T-cell (primary cell): ENCODE data around the gene NPEPL1. TPM values are rescaled to one million over a fixed set of nuclear protein-coding genes. Genes with fewer than 3 reads are reported as not detected.

Experiments
- ATAC-seq, 4 experiments: fragments of 200-7000 bp in 3 of 4; fragments of 150-1000 bp in 1 of 4; cut with Tn5 transposase; replicated peaks in 1 of 4; 1 replicate in 3 of 4; 2 replicates in 1 of 4; pipeline ENCODE4 v1.10.0; 2021; ENCODE audit warnings: moderate library complexity in 3 of 4, mild to moderate bottlenecking in 2 of 4, moderate number of reproducible peaks in 1 of 4
- CTCF ChIA-PET, 2 donors: fragments of 300-600 bp; sonication (Branson Sonifier 250); formaldehyde crosslinking; loops; one replicate each; lab custom pipeline; 2022; ENCODE audit warnings: antibody characterized with exemption in 2 of 2; lab: Charles Lee
- POLR2A ChIA-PET, 2 donors: fragments of 300-600 bp; sonication (Branson Sonifier 250); formaldehyde crosslinking; loops; one replicate each; lab custom pipeline; 2022; ENCODE audit warnings: antibody characterized with exemption in 2 of 2; lab: Charles Lee
- DNase-seq, 35 experiments: peaks; one replicate each; pipeline versions ENCODE4 v3.0.0 to v3.0.0-alpha.2; 2013 to 2023
- H3K27ac ChIP-seq: one replicate; pipeline ENCODE4 v1.5.1; 2013; ENCODE audit warnings: low read length
- H3K27me3 ChIP-seq, 2 experiments: replicated peaks in 1 of 2; 1 replicate in 1 of 2; 2 replicates in 1 of 2; pipeline versions ENCODE4 v1.6.1 to v1.7.0; 2013; ENCODE audit warnings: low read length in 1 of 2, mixed read lengths in 1 of 2; ENCODE audit not compliant: control insufficient read depth in 2 of 2, insufficient read depth in 2 of 2; ENCODE audit errors: extremely low read depth in 1 of 2
- H3K36me3 ChIP-seq, 2 donors: 1 replicate in 1 of 2; 2 replicates in 1 of 2; pipeline versions ENCODE4 v1.6.1 to v1.7.0; 2013; ENCODE audit warnings: low read length in 1 of 2; ENCODE audit not compliant: control insufficient read depth in 2 of 2, insufficient read depth in 1 of 2; ENCODE audit errors: extremely low read depth in 1 of 2
- H3K4me1 ChIP-seq, 2 experiments: 1 replicate in 1 of 2; 2 replicates in 1 of 2; pipeline versions ENCODE4 v1.6.1 to v1.7.0; 2013; ENCODE audit warnings: low read length in 2 of 2, mixed read lengths in 1 of 2; ENCODE audit not compliant: insufficient read depth in 2 of 2, control insufficient read depth in 1 of 2; ENCODE audit errors: extremely low read depth in 1 of 2
- H3K4me3 ChIP-seq, 2 donors: 1 replicate in 1 of 2; 2 replicates in 1 of 2; pipeline versions ENCODE4 v1.5.1 to v1.7.0; 2013; ENCODE audit warnings: mild to moderate bottlenecking in 2 of 2, low read length in 1 of 2, moderate library complexity in 1 of 2; ENCODE audit not compliant: control insufficient read depth in 1 of 2; ENCODE audit errors: extremely low read depth in 1 of 2
- H3K9me3 ChIP-seq: 2 replicates; pipeline ENCODE4 v1.7.0; 2013
- H3K27ac Mint-ChIP-seq, 2 donors: one replicate each; pipeline ENCODE4 v1.8.0; 2020 to 2021; ENCODE audit warnings: mild to moderate bottlenecking in 2 of 2, mixed read lengths in 2 of 2
- H3K27me3 Mint-ChIP-seq, 2 donors: one replicate each; pipeline ENCODE4 v1.8.0; 2021 to 2022; ENCODE audit warnings: mixed read lengths in 2 of 2
- H3K36me3 Mint-ChIP-seq: one replicate; pipeline ENCODE4 v1.8.0; 2021; ENCODE audit warnings: mixed read lengths
- H3K4me1 Mint-ChIP-seq, 3 donors: one replicate each; pipeline ENCODE4 v1.8.0; 2020 to 2022; ENCODE audit warnings: mixed read lengths in 3 of 3, mild to moderate bottlenecking in 1 of 3
- H3K4me3 Mint-ChIP-seq, 3 donors: one replicate each; pipeline ENCODE4 v1.8.0; 2020 to 2022; ENCODE audit warnings: mild to moderate bottlenecking in 3 of 3, mixed read lengths in 3 of 3, moderate library complexity in 3 of 3
- H3K9me3 Mint-ChIP-seq, 3 donors: one replicate each; pipeline ENCODE4 v1.8.0; 2020 to 2022; ENCODE audit warnings: mixed read lengths in 3 of 3
- WGBS: methylation state at CpG from one replicate; pipeline ENCODE4 v1.1.5; 2013; ENCODE audit warnings: missing lambda C conversion rate; ENCODE audit not compliant: insufficient coverage; 5-methylcytosine and 5-hydroxymethylcytosine counted together
- total RNA-seq, 35 experiments: library from RNA in 6 of 35; stranded (reverse) in 6 of 35; fragments of 120-200 nt in 1 of 35; gene quantifications; one replicate each; pipeline versions ENCODE4 v1.2.1 to v1.2.4 and lab custom pipeline; 2013 to 2026

NPEPL1 gene
- total RNA-seq, 5 donors from 2014 or later (not counting 1 experiment from before 2014, with no cell fraction given) = 49.6 to 79.0 (median 69.3) TPM

DNA sequence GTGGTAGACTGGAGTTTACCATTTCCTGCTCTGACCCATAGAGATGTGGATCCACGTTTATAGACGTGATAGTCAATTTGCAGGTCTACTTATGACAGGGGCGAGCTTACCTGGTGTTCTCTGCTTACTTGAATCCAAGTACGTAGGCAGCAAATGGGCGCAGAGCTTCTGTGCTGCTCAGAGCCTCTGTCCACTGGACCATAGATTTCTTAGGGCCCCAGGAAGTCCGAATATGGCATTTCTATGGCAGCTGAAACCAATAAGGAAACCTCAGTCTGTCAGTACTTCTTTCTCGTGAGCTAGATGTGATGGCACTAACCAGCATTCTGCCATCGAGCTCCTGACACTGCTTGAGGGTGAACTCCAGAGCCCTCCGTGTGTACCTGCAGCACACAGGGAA is 19.5 kb upstream of the NPEPL1 start:
- H3K36me3 ChIP-seq = peaks cover 14 to 78% of the 10 kb centered on the region in 2 donors
- H3K27ac Mint-ChIP-seq = no peak overlapping the region

DNA sequence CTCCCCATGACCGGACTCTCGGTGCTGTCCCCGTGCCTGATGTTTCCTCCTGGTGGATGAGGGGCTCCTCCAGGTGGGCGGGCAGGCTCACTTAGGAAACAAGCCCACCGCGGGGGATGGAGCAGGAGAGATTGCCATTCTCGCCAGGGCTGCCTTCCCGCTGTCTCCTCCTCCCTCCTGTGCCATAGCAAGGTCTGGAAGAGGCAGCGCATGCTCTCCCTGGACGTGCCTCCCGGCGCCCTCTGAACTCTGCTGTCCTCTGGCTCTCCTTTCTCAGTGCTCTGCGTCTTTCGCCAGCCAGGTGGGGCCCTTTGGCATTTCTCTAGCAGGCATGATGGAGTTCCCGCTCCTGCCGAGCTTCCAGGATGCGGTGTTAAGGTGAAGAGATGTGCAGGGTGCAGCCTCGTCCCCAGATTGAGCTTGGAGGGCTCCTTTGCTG is 17.4 kb upstream of the NPEPL1 start:
- Mint-ChIP-seq H3K27me3 (no peaks in the 10 kb centered on the region), H3K36me3 (peaks cover 55% of the 10 kb centered on the region), H3K4me1 (peaks cover 0 to 7% (median 4%) of the 10 kb centered on the region in 3 donors), H3K27ac (no peak overlapping the region), H3K4me3 (no peak overlapping the region), H3K9me3 (no peaks in the 10 kb centered on the region)
- H3K9me3 ChIP-seq = no peaks in the 10 kb centered on the region
- ChIA-PET POLR2A (no interaction called here), CTCF (interaction anchor here in 1 of 2 donors (0.6 kb wide), 1 partner anchor 19 kb away, joined by 4 read pairs; no protein-coding TSS in a partner anchor)
- H3K27me3 ChIP-seq = no peaks in the 10 kb centered on the region
- no peak for ATAC-seq
- no peaks in the 10 kb centered on the region for H3K4me1 ChIP-seq
- peaks cover 5 to 71% of the 10 kb centered on the region in 2 donors for H3K36me3 ChIP-seq
- no peak overlapping the region for H3K27ac ChIP-seq
- DNase-seq = no peak
- WGBS = 97% methylated on average over 18 of the region's 18 CpGs
- H3K4me3 ChIP-seq = no peak overlapping the region

More for the DNA sequence above, 19.5 kb upstream of the NPEPL1 start:
- H3K27ac ChIP-seq = no peak overlapping the region
- H3K9me3 ChIP-seq = no peaks in the 10 kb centered on the region
- Mint-ChIP-seq H3K4me3 (no peak overlapping the region), H3K9me3 (no peaks in the 10 kb centered on the region), H3K27me3 (no peaks in the 10 kb centered on the region), H3K4me1 (peaks cover 0 to 7% (median 5%) of the 10 kb centered on the region in 3 donors), H3K36me3 (peaks cover 51% of the 10 kb centered on the region)
- ChIA-PET CTCF (no interaction called here), POLR2A (interaction anchor here in 1 of 2 donors (1.1 kb wide), 1 partner anchor 504 kb away, joined by 4 read pairs; no protein-coding TSS in a partner anchor)
- 89% methylated on average over 8 of the region's 9 CpGs for WGBS
- no peaks in the 10 kb centered on the region for H3K4me1 ChIP-seq
- no peak overlapping the region for H3K4me3 ChIP-seq
- no peaks in the 10 kb centered on the region for H3K27me3 ChIP-seq
- DNase-seq (no peak), ATAC-seq (no peak)

DNA sequence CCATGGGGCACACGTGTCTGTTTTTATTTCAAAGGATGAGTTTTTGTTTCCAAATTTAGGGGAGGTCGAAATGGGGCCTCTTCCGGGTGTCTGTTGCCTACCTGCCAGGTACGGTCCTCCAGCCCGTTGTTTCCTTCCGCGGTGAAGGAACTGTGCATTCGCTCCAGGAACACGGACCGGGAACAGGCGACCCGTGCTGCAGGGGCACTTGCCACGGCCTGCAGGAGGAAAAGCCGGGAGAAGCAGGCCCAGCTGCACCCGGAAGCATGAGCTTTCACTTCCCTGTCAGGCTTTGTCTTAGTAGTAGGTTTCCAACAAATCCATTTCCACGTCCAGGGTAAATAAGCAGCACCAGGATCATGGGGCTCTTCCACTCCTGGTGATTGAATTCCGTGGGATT is 17.0 kb upstream of the NPEPL1 start:
- Histone ChIP-seq H3K27me3 (no peaks in the 10 kb centered on the region), H3K9me3 (no peaks in the 10 kb centered on the region), H3K27ac (no peak overlapping the region), H3K4me3 (no peak overlapping the region), H3K36me3 (peaks cover under 1 to 71% of the 10 kb centered on the region in 2 donors), H3K4me1 (no peaks in the 10 kb centered on the region)
- H3K9me3 Mint-ChIP-seq = no peaks in the 10 kb centered on the region
- peaks cover 53% of the 10 kb centered on the region for H3K36me3 Mint-ChIP-seq
- H3K4me1 Mint-ChIP-seq = peaks cover 0 to 7% (median 0%) of the 10 kb centered on the region in 3 donors
- WGBS = 99% methylated on average over 11 of the region's 17 CpGs
- no peak overlapping the region for H3K27ac Mint-ChIP-seq
- H3K27me3 Mint-ChIP-seq = no peaks in the 10 kb centered on the region
- no peak for DNase-seq
- POLR2A ChIA-PET = no interaction called here
- no peak for ATAC-seq
- H3K4me3 Mint-ChIP-seq = no peak overlapping the region
- CTCF ChIA-PET = interaction anchor here in 1 of 2 donors (0.6 kb wide), 1 partner anchor 20 kb away, joined by 4 read pairs; no protein-coding TSS in a partner anchor

DNA sequence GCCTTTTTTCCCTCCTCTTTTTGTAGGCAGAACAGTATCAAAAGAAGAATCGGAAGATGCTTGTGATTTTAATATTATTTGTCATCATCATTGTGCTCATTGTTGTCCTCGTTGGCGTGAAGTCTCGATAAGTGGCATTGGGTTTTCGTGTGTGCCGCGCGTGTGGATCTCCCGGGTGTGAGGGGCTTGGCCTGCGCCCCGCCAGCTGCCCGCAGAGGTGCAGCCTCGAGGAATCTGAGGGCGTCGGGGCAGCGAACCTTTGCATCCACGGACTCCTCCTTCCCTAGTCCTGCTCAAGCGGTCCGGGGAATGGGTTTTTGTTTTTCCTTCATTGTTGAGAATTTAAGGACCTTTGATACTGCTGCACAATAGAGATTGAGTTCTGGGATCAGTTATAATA is 16.4 kb upstream of the NPEPL1 start:
- Mint-ChIP-seq H3K4me1 (peaks cover 0 to 7% (median 0%) of the 10 kb centered on the region in 3 donors), H3K36me3 (peaks cover 57% of the 10 kb centered on the region), H3K4me3 (no peak overlapping the region), H3K27ac (no peak overlapping the region), H3K9me3 (no peaks in the 10 kb centered on the region), H3K27me3 (no peaks in the 10 kb centered on the region)
- Histone ChIP-seq H3K27me3 (no peaks in the 10 kb centered on the region), H3K4me3 (no peak overlapping the region), H3K36me3 (peaks cover 0 to 68% of the 10 kb centered on the region in 2 donors), H3K4me1 (no peaks in the 10 kb centered on the region), H3K27ac (no peak overlapping the region), H3K9me3 (no peaks in the 10 kb centered on the region)
- ChIA-PET POLR2A (no interaction called here), CTCF (no interaction called here)
- DNase-seq = no peak
- WGBS = over 99% methylated on average over 14 of the region's 19 CpGs
- no peak for ATAC-seq

DNA sequence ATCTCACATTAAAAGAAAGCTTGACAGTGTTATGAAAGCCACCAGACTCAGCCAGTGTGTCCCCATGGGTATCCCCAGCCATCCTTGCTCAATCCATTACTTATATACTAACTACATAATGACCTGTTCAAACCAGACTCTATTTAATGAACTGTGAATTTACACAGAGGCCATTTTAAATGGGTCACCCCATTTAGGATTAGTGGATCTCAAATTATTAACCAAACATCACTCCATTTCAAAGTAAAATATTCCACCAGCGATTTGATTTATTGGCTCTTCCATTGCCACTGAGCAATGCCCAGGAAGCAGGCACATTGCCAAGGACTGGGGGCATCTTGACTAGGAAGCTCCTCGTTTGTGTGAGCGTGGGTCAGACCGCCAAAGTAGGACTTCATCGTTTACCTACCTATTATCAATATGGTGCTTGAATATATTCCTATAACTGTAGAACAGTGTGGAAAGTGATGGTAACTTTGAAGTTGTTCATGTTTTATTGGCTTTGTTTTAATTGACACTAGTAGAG is 15.5 kb upstream of the NPEPL1 start:
- no peak for DNase-seq
- no peak overlapping the region for H3K4me3 ChIP-seq
- 100% methylated on average over 1 of the region's 5 CpGs for WGBS
- ATAC-seq = no peak
- POLR2A ChIA-PET = no interaction called here
- H3K27me3 Mint-ChIP-seq = no peaks in the 10 kb centered on the region
- peak overlapping the region in 1 of 2 donors; percentile 16 for H3K27ac Mint-ChIP-seq
- H3K4me1 Mint-ChIP-seq = peaks cover 0 to 7% (median 0%) of the 10 kb centered on the region in 3 donors
- peaks cover 57% of the 10 kb centered on the region for H3K36me3 Mint-ChIP-seq
- no peaks in the 10 kb centered on the region for H3K9me3 ChIP-seq
- no peaks in the 10 kb centered on the region for H3K4me1 ChIP-seq
- peaks cover 0 to 64% of the 10 kb centered on the region in 2 donors for H3K36me3 ChIP-seq
- CTCF ChIA-PET = no interaction called here
- H3K27me3 ChIP-seq = no peaks in the 10 kb centered on the region
- H3K27ac ChIP-seq = no peak overlapping the region
- no peaks in the 10 kb centered on the region for H3K9me3 Mint-ChIP-seq
- H3K4me3 Mint-ChIP-seq = no peak overlapping the region

DNA sequence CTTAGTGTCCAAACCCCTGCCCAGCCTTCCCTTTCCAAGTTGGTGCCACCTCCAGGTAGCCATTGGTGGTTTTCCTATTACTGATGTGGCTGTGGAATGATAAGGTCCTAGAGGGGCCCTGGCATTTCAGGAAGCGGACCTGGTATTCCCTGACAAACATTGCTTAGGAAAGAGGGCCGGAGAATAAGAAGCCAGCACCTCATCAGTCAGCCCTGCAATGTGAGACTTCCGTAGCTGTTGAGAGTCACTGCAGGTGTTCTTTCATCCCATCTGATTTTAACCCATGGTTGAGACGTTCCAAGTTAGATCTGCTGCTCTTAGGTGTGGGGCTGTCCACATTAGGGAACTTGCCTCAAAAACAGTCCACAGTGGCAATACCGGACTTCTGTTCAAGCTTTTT is 14.8 kb upstream of the NPEPL1 start:
- ChIA-PET CTCF (interaction anchor here in 1 of 2 donors (0.5 to 0.6 kb wide), 2 partner anchors 26 to 590 kb away, joined by 3 to 8 read pairs; no protein-coding TSS in a partner anchor), POLR2A (no interaction called here)
- Mint-ChIP-seq H3K27me3 (no peaks in the 10 kb centered on the region), H3K36me3 (peaks cover 55% of the 10 kb centered on the region), H3K4me3 (no peak overlapping the region), H3K4me1 (peaks cover 0 to 4% (median 0%) of the 10 kb centered on the region in 3 donors), H3K27ac (no peak overlapping the region), H3K9me3 (no peaks in the 10 kb centered on the region)
- DNase-seq (no peak), ATAC-seq (no peak)
- H3K27me3 ChIP-seq = no peaks in the 10 kb centered on the region
- WGBS = 98% methylated on average over 4 of the region's 5 CpGs
- H3K9me3 ChIP-seq = no peaks in the 10 kb centered on the region
- H3K36me3 ChIP-seq = peaks cover 0 to 62% of the 10 kb centered on the region in 2 donors
- no peak overlapping the region for H3K4me3 ChIP-seq
- no peak overlapping the region for H3K27ac ChIP-seq
- no peaks in the 10 kb centered on the region for H3K4me1 ChIP-seq
